Endothelial cell (in vitro differentiated cells): ENCODE data around the gene ANO10. TPM values are rescaled to one million over a fixed set of nuclear protein-coding genes. Genes with fewer than 3 reads are reported as not detected.
"Not testable (repeated sequence)": the region's sequence is repeated elsewhere in the genome, so short reads cannot be mapped to it uniquely, and the experiment has no call there.

Source experiments
- DNase-seq: peaks from one replicate; pipeline ENCODE4 v3.0.0; 2021; ENCODE audit warnings: low spot score
- H3K27ac Mint-ChIP-seq: one replicate; pipeline ENCODE4 v1.8.0; 2021; ENCODE audit warnings: mixed read lengths, inconsistent platforms; ENCODE audit not compliant: unreplicated experiment
- H3K27me3 Mint-ChIP-seq: one replicate; pipeline ENCODE4 v1.8.0; 2021; ENCODE audit warnings: mild to moderate bottlenecking, moderate library complexity, mixed read lengths, inconsistent platforms; ENCODE audit not compliant: unreplicated experiment
- H3K36me3 Mint-ChIP-seq: one replicate; pipeline ENCODE4 v1.8.0; 2021; ENCODE audit warnings: mild to moderate bottlenecking, low read depth, mixed read lengths, inconsistent platforms; ENCODE audit not compliant: unreplicated experiment
- H3K4me1 Mint-ChIP-seq: one replicate; pipeline ENCODE4 v1.8.0; 2021; ENCODE audit warnings: mild to moderate bottlenecking, mixed read lengths, inconsistent platforms; ENCODE audit not compliant: unreplicated experiment
- H3K4me3 Mint-ChIP-seq: one replicate; pipeline ENCODE4 v1.8.0; 2021; ENCODE audit warnings: mild to moderate bottlenecking, mixed read lengths, inconsistent platforms; ENCODE audit not compliant: unreplicated experiment
- H3K9me3 Mint-ChIP-seq: one replicate; pipeline ENCODE4 v1.8.0; 2021; ENCODE audit warnings: mixed read lengths, inconsistent platforms; ENCODE audit not compliant: unreplicated experiment
- CTCF ChIP-seq: fragments of 200-600 bp; sonication (generic); IDR thresholded peaks from one replicate; pipeline ENCODE4 v1.5.0; 2021; ENCODE audit warnings: antibody characterized with exemption; ENCODE audit not compliant: unreplicated experiment
- total RNA-seq: library from RNA; stranded (reverse); fragmentation: NEBNext Ultra II Directional; extraction: Animal tissue kit (Norgen Biotek cat#: 25700); gene quantifications from one replicate; pipeline ENCODE4 v1.2.1, GENCODE V29; 2021; ENCODE audit not compliant: unreplicated experiment

ANO10 gene
- total RNA-seq, 1 donor from 2014 or later = 112 TPM

- no peak overlapping the region for H3K27ac Mint-ChIP-seq
- no peak for DNase-seq
- TF ChIP-seq CTCF = no peak
- H3K9me3 Mint-ChIP-seq = peaks cover 8% of the 10 kb centered on the region
- no peak overlapping the region for H3K4me3 Mint-ChIP-seq
- peaks cover 3% of the 10 kb centered on the region for H3K27me3 Mint-ChIP-seq
- no peaks in the 10 kb centered on the region for H3K4me1 Mint-ChIP-seq
- H3K36me3 Mint-ChIP-seq = peaks cover 40% of the 10 kb centered on the region
Measured at GRCh38 chr3:43521941-43522340, 99.9 kb downstream of the ANO10 start.

- not testable (repeated sequence) for H3K9me3 Mint-ChIP-seq
- peaks cover 40% of the 10 kb centered on the region for H3K36me3 Mint-ChIP-seq
Measured at GRCh38 chr3:43518515-43518914, 103.3 kb downstream of the ANO10 start.

GRCh38 chr3:43515970-43516635 is 105.7 kb downstream of the ANO10 start:
- DNase-seq = no peak
- H3K27ac Mint-ChIP-seq = no peak overlapping the region
- peak overlapping the region; percentile 57 for H3K4me3 Mint-ChIP-seq
- peaks cover 33% of the 10 kb centered on the region for H3K36me3 Mint-ChIP-seq
- peaks cover 10% of the 10 kb centered on the region for H3K4me1 Mint-ChIP-seq
- H3K9me3 Mint-ChIP-seq = peaks cover 8% of the 10 kb centered on the region
- peaks cover 3% of the 10 kb centered on the region for H3K27me3 Mint-ChIP-seq
- no peak for TF ChIP-seq CTCF

More at GRCh38 chr3:43518515-43518914, 103.3 kb downstream of the ANO10 start:
- not testable (repeated sequence) for H3K27me3 Mint-ChIP-seq, H3K27ac Mint-ChIP-seq, H3K4me1 Mint-ChIP-seq, DNase-seq
- H3K4me3 Mint-ChIP-seq = peak overlapping the region; percentile 21

GRCh38 chr3:43515208-43515917 is 106.4 kb downstream of the ANO10 start:
- no peak for TF ChIP-seq CTCF
- H3K27me3 Mint-ChIP-seq = peaks cover 3% of the 10 kb centered on the region
- DNase-seq = no peak
- peaks cover 26% of the 10 kb centered on the region for H3K36me3 Mint-ChIP-seq
- H3K4me1 Mint-ChIP-seq = peaks cover 10% of the 10 kb centered on the region
- H3K4me3 Mint-ChIP-seq = no peak overlapping the region
- H3K27ac Mint-ChIP-seq = no peak overlapping the region
- peaks cover 8% of the 10 kb centered on the region for H3K9me3 Mint-ChIP-seq

- TF ChIP-seq CTCF = no peak
- Mint-ChIP-seq H3K27ac (no peak overlapping the region), H3K9me3 (no peaks in the 10 kb centered on the region), H3K4me3 (no peak overlapping the region), H3K36me3 (peaks cover 7% of the 10 kb centered on the region), H3K27me3 (no peaks in the 10 kb centered on the region), H3K4me1 (peaks cover 10% of the 10 kb centered on the region)
- DNase-seq = no peak
Measured at GRCh38 chr3:43512754-43513404, 108.9 kb downstream of the ANO10 start.
